ENCODE measurements around the gene RAB31.

DNA sequence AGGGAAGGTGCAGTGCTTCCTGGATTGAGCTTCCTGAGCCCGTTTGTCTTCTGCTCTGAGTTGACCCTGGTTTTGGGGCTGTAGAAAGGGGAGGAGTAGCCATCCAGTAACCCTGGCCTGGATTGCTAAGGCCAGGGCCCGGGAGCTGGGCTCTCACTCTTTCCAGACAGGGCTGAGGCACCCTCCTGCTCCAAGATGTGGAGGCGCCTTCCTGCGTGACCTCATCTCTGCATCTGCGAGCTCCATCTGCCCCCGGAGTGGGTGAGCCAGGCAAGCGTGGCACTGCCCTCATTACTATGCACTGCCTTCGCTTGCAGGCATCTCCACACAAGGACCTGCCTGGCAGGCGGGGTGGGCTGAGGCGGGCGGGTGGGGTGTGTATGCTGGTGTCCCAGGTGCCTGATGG, 58.0 kb downstream of the RAB31 start:
- TF ChIP-seq POLR2AphosphoS5 (IDR thresholded peaks at IDR 0.05; ENCODE audit: low read depth, low read length): no peak
- TF ChIP-seq GABPA (IDR thresholded peaks at IDR 0.05; ENCODE audit: low read depth): no peak
- TF ChIP-seq, protein P1, sequence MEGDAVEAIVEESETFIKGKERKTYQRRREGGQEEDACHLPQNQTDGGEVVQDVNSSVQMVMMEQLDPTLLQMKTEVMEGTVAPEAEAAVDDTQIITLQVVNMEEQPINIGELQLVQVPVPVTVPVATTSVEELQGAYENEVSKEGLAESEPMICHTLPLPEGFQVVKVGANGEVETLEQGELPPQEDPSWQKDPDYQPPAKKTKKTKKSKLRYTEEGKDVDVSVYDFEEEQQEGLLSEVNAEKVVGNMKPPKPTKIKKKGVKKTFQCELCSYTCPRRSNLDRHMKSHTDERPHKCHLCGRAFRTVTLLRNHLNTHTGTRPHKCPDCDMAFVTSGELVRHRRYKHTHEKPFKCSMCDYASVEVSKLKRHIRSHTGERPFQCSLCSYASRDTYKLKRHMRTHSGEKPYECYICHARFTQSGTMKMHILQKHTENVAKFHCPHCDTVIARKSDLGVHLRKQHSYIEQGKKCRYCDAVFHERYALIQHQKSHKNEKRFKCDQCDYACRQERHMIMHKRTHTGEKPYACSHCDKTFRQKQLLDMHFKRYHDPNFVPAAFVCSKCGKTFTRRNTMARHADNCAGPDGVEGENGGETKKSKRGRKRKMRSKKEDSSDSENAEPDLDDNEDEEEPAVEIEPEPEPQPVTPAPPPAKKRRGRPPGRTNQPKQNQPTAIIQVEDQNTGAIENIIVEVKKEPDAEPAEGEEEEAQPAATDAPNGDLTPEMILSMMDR (IDR thresholded peaks at IDR 0.05): no peak
- no peak for TF ChIP-seq YY1 (IDR thresholded peaks at IDR 0.05; ENCODE audit: low read depth)
- TF ChIP-seq, protein P2, sequence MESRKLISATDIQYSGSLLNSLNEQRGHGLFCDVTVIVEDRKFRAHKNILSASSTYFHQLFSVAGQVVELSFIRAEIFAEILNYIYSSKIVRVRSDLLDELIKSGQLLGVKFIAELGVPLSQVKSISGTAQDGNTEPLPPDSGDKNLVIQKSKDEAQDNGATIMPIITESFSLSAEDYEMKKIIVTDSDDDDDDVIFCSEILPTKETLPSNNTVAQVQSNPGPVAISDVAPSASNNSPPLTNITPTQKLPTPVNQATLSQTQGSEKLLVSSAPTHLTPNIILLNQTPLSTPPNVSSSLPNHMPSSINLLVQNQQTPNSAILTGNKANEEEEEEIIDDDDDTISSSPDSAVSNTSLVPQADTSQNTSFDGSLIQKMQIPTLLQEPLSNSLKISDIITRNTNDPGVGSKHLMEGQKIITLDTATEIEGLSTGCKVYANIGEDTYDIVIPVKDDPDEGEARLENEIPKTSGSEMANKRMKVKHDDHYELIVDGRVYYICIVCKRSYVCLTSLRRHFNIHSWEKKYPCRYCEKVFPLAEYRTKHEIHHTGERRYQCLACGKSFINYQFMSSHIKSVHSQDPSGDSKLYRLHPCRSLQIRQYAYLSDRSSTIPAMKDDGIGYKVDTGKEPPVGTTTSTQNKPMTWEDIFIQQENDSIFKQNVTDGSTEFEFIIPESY (IDR thresholded peaks at IDR 0.05; ENCODE audit: borderline replicate concordance, low read depth): no peak
- TF ChIP-seq JUND (IDR thresholded peaks at IDR 0.05): no peak
- TF ChIP-seq, protein P3, sequence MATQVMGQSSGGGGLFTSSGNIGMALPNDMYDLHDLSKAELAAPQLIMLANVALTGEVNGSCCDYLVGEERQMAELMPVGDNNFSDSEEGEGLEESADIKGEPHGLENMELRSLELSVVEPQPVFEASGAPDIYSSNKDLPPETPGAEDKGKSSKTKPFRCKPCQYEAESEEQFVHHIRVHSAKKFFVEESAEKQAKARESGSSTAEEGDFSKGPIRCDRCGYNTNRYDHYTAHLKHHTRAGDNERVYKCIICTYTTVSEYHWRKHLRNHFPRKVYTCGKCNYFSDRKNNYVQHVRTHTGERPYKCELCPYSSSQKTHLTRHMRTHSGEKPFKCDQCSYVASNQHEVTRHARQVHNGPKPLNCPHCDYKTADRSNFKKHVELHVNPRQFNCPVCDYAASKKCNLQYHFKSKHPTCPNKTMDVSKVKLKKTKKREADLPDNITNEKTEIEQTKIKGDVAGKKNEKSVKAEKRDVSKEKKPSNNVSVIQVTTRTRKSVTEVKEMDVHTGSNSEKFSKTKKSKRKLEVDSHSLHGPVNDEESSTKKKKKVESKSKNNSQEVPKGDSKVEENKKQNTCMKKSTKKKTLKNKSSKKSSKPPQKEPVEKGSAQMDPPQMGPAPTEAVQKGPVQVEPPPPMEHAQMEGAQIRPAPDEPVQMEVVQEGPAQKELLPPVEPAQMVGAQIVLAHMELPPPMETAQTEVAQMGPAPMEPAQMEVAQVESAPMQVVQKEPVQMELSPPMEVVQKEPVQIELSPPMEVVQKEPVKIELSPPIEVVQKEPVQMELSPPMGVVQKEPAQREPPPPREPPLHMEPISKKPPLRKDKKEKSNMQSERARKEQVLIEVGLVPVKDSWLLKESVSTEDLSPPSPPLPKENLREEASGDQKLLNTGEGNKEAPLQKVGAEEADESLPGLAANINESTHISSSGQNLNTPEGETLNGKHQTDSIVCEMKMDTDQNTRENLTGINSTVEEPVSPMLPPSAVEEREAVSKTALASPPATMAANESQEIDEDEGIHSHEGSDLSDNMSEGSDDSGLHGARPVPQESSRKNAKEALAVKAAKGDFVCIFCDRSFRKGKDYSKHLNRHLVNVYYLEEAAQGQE (IDR thresholded peaks at IDR 0.05; ENCODE audit: low read depth, low read length): no peak
- no peak for TF ChIP-seq RFX5 (IDR thresholded peaks at IDR 0.05; ENCODE audit: low read length)
- no peak for TF ChIP-seq ELF1 (IDR thresholded peaks at IDR 0.05)
- TF ChIP-seq TAF1 (IDR thresholded peaks at IDR 0.05; ENCODE audit: borderline replicate concordance, low read depth, low read length): no peak
- TF ChIP-seq CHD2 (IDR thresholded peaks at IDR 0.05; ENCODE audit: low read length, partially characterized antibody): no peak
- TF ChIP-seq FOXJ3 (CRISPR knock-in tag; IDR thresholded peaks at IDR 0.05): no peak

Measured in SK-N-SH (cell line).